Gastroesophageal sphincter (tissue), 3 donors: Measurements from ENCODE around the gene TMEM185B.

Experiments used
- CTCF ChIP-seq, 4 experiments: fragments of 200-600 bp in 2 of 4; fragments of 450-650 bp in 2 of 4; sonication (generic) in 1 of 4; IDR thresholded peaks; one replicate each; pipeline ENCODE4 v1.5.1; 2017 to 2019; ENCODE audit warnings: antibody characterized with exemption in 4 of 4, mild to moderate bottlenecking in 2 of 4, moderate library complexity in 2 of 4
- POLR2A ChIP-seq, 2 donors: fragments of 450-650 bp; IDR thresholded peaks; one replicate each; pipeline ENCODE4 v1.6.1; 2017; ENCODE audit warnings: antibody characterized with exemption in 2 of 2, mild to moderate bottlenecking in 2 of 2, moderate library complexity in 1 of 2

- TF ChIP-seq CTCF (IDR thresholded peaks at IDR 0.05) = no peak
- no peak for TF ChIP-seq POLR2A (IDR thresholded peaks at IDR 0.05)
Observed at GRCh38 chr2:120251880-120252224, 28.7 kb upstream of the TMEM185B start.
